ENCODE results near the gene SFTA2.

The SFTA2 gene

GRCh38 chr6:30894935-30895334, 37.0 kb downstream of the SFTA2 start:
- peaks cover 20% of the 10 kb centered on the region for H3K36me3 Mint-ChIP-seq (ENCODE audit: low read depth)
- H3K9me3 Mint-ChIP-seq: no peaks in the 10 kb centered on the region
- DNase-seq: no peak
- no peaks in the 10 kb centered on the region for H3K4me1 Mint-ChIP-seq (ENCODE audit: low read depth)
- H3K27me3 Mint-ChIP-seq: no peaks in the 10 kb centered on the region
- no peak overlapping the region for H3K27ac Mint-ChIP-seq
- H3K4me3 Mint-ChIP-seq: no peak overlapping the region

- no peaks in the 10 kb centered on the region for H3K9me3 Mint-ChIP-seq
- peaks cover 20% of the 10 kb centered on the region for H3K36me3 Mint-ChIP-seq (ENCODE audit: low read depth)
- no peaks in the 10 kb centered on the region for H3K27me3 Mint-ChIP-seq
- H3K4me1 Mint-ChIP-seq (ENCODE audit: low read depth): no peaks in the 10 kb centered on the region
- DNase-seq: no peak
- H3K27ac Mint-ChIP-seq: no peak overlapping the region
- no peak overlapping the region for H3K4me3 Mint-ChIP-seq
Observed at GRCh38 chr6:30894381-30894780, 37.6 kb downstream of the SFTA2 start.

- no peak overlapping the region for H3K4me3 Mint-ChIP-seq
- H3K27ac Mint-ChIP-seq: no peak overlapping the region
- no peaks in the 10 kb centered on the region for H3K9me3 Mint-ChIP-seq
- H3K27me3 Mint-ChIP-seq: no peaks in the 10 kb centered on the region
- H3K4me1 Mint-ChIP-seq (ENCODE audit: low read depth): no peaks in the 10 kb centered on the region
- peaks cover 16% of the 10 kb centered on the region for H3K36me3 Mint-ChIP-seq (ENCODE audit: low read depth)
- no peak for DNase-seq
Observed at GRCh38 chr6:30893666-30894065, 38.3 kb downstream of the SFTA2 start.

GRCh38 chr6:30893001-30893591, 38.9 kb downstream of the SFTA2 start:
- Mint-ChIP-seq H3K27me3 (no peaks in the 10 kb centered on the region), H3K4me1 (ENCODE audit: low read depth) (no peaks in the 10 kb centered on the region), H3K4me3 (no peak overlapping the region), H3K9me3 (no peaks in the 10 kb centered on the region), H3K36me3 (ENCODE audit: low read depth) (peaks cover 12% of the 10 kb centered on the region), H3K27ac (no peak overlapping the region)
- DNase-seq: no peak

- no peak overlapping the region for H3K4me3 Mint-ChIP-seq
- no peak for DNase-seq
- no peaks in the 10 kb centered on the region for H3K4me1 Mint-ChIP-seq (ENCODE audit: low read depth)
- no peaks in the 10 kb centered on the region for H3K27me3 Mint-ChIP-seq
- no peaks in the 10 kb centered on the region for H3K9me3 Mint-ChIP-seq
- H3K36me3 Mint-ChIP-seq (ENCODE audit: low read depth): peaks cover 9% of the 10 kb centered on the region
- H3K27ac Mint-ChIP-seq: no peak overlapping the region
Observed at GRCh38 chr6:30891816-30892538, 40.0 kb downstream of the SFTA2 start.

DNA sequence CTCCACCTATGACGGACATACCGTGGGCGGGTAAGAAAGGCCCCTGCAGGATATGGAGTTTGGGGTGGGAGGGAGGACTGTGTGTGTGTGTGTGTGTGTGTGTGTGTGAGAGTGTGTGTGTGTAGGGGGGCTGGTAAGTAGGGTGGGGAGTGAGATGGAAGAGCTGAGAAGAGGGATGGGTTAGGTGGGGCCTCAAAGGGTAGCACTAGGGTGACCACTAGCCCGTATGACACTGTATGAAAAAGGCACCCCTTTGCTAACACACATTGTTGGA, 40.6 kb downstream of the SFTA2 start:
- no peak for DNase-seq
- Mint-ChIP-seq H3K36me3 (ENCODE audit: low read depth) (peaks cover 5% of the 10 kb centered on the region), H3K27ac (no peak overlapping the region), H3K4me1 (ENCODE audit: low read depth) (peaks cover 6% of the 10 kb centered on the region), H3K4me3 (no peak overlapping the region), H3K9me3 (no peaks in the 10 kb centered on the region), H3K27me3 (no peaks in the 10 kb centered on the region)

- no peak overlapping the region for H3K4me3 Mint-ChIP-seq
- H3K4me1 Mint-ChIP-seq (ENCODE audit: low read depth): peaks cover 11% of the 10 kb centered on the region
- H3K27me3 Mint-ChIP-seq: no peaks in the 10 kb centered on the region
- H3K36me3 Mint-ChIP-seq (ENCODE audit: low read depth): peaks cover 5% of the 10 kb centered on the region
- H3K27ac Mint-ChIP-seq: no peak overlapping the region
- no peak for DNase-seq
- no peaks in the 10 kb centered on the region for H3K9me3 Mint-ChIP-seq
Observed at GRCh38 chr6:30890646-30891449, 41.1 kb downstream of the SFTA2 start.

GRCh38 chr6:30889921-30890645, 41.9 kb downstream of the SFTA2 start:
- H3K4me1 Mint-ChIP-seq (ENCODE audit: low read depth): peaks cover 19% of the 10 kb centered on the region
- H3K9me3 Mint-ChIP-seq: no peaks in the 10 kb centered on the region
- no peak overlapping the region for H3K4me3 Mint-ChIP-seq
- H3K27me3 Mint-ChIP-seq: no peaks in the 10 kb centered on the region
- H3K36me3 Mint-ChIP-seq (ENCODE audit: low read depth): peaks cover 5% of the 10 kb centered on the region
- H3K27ac Mint-ChIP-seq: no peak overlapping the region
- no peak for DNase-seq

GRCh38 chr6:30889496-30889885, 42.5 kb downstream of the SFTA2 start:
- Mint-ChIP-seq H3K36me3 (ENCODE audit: low read depth) (peaks cover 5% of the 10 kb centered on the region), H3K27ac (no peak overlapping the region), H3K9me3 (no peaks in the 10 kb centered on the region), H3K27me3 (no peaks in the 10 kb centered on the region), H3K4me3 (no peak overlapping the region), H3K4me1 (ENCODE audit: low read depth) (peaks cover 23% of the 10 kb centered on the region)
- DNase-seq: no peak

GRCh38 chr6:30888816-30889495, 43.0 kb downstream of the SFTA2 start:
- Mint-ChIP-seq H3K9me3 (no peaks in the 10 kb centered on the region), H3K27ac (no peak overlapping the region), H3K4me3 (no peak overlapping the region), H3K27me3 (no peaks in the 10 kb centered on the region), H3K36me3 (ENCODE audit: low read depth) (peaks cover 5% of the 10 kb centered on the region), H3K4me1 (ENCODE audit: low read depth) (peaks cover 23% of the 10 kb centered on the region)
- DNase-seq: no peak

GRCh38 chr6:30887901-30888815, 43.8 kb downstream of the SFTA2 start:
- no peak for DNase-seq
- H3K27ac Mint-ChIP-seq: no peak overlapping the region
- H3K27me3 Mint-ChIP-seq: no peaks in the 10 kb centered on the region
- H3K4me3 Mint-ChIP-seq: no peak overlapping the region
- peaks cover 29% of the 10 kb centered on the region for H3K4me1 Mint-ChIP-seq (ENCODE audit: low read depth)
- H3K9me3 Mint-ChIP-seq: no peaks in the 10 kb centered on the region
- H3K36me3 Mint-ChIP-seq (ENCODE audit: low read depth): peaks cover 5% of the 10 kb centered on the region

GRCh38 chr6:30886897-30887255, 45.1 kb downstream of the SFTA2 start:
- H3K27ac Mint-ChIP-seq: no peak overlapping the region
- no peaks in the 10 kb centered on the region for H3K27me3 Mint-ChIP-seq

DNA sequence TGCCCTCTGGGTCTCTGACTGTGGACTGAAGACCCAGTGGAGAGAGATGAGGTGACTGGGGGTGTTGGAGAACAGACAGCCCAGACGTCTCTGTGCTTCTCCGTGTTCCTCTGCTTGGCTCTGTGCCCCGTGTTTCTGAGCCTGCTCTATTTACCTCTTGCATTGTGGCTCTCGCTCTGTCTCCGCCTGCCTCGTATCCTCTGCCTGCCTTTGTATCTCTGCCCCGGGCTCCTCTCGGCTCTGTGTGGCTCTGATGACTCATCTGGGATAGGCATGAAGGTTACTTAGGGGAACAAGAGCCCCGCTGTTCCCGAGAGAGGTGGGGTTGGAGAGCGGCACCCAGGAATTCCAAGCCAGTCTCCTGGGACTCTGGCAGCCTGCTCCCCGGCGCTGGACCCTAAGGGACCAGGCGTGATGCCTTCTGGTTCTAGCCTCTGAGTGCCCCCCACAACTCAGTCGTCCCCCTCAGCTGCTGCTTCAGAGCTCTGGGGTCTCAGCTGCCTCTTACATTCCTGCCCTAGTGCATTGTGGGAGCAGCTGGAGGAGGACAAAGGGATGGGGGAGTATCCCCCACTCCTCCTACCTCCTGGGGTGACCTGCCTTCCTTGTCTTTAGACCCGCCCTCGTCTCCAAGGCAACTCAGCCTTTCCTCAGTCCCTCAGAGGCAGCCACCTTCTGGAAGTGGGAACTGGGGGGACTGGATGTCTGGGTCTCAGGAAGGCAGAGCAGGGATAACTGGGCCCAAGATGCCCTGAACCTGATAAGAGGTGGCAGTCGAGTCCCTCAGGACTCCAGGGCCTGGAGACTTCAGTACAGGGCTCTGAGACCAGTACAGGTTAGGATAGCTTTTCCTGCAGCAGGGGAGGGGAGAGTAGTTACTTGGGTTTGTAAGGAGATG, 45.7 kb downstream of the SFTA2 start:
- Mint-ChIP-seq H3K4me3 (peak overlapping the region; percentile 78), H3K27ac (peak overlapping the region; percentile 57), H3K4me1 (ENCODE audit: low read depth) (peaks cover 34% of the 10 kb centered on the region), H3K36me3 (ENCODE audit: low read depth) (peaks cover 5% of the 10 kb centered on the region), H3K9me3 (no peaks in the 10 kb centered on the region), H3K27me3 (no peaks in the 10 kb centered on the region)
- DNase-seq: peak; percentile 47

More at GRCh38 chr6:30886897-30887255, 45.1 kb downstream of the SFTA2 start:
- Mint-ChIP-seq H3K36me3 (ENCODE audit: low read depth) (peaks cover 5% of the 10 kb centered on the region), H3K4me1 (ENCODE audit: low read depth) (peaks cover 34% of the 10 kb centered on the region), H3K9me3 (no peaks in the 10 kb centered on the region), H3K4me3 (no peak overlapping the region)
- DNase-seq: no peak
